ENCODE measurements around the gene IMPA2.

DNA sequence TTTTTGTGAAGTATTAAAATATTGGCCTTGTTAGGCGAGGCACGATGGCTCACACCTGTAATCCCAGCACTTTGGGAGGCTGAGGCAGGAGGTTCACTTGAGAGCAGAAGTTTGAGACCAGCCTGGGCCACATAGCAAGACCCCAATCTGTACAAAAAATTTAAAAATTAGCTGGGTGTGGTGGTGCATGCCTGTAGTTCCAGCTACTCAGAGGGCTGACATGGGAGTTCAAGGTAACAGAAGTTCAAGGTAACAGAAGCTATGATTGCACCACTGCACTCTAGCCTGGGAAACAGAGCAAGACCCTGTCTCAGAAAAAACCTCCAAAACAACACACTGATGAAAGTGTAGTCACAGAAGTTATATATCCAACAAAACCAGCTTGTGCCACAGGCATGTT, 39.8 kb downstream of the IMPA2 start:
- TF ChIP-seq, protein P1, sequence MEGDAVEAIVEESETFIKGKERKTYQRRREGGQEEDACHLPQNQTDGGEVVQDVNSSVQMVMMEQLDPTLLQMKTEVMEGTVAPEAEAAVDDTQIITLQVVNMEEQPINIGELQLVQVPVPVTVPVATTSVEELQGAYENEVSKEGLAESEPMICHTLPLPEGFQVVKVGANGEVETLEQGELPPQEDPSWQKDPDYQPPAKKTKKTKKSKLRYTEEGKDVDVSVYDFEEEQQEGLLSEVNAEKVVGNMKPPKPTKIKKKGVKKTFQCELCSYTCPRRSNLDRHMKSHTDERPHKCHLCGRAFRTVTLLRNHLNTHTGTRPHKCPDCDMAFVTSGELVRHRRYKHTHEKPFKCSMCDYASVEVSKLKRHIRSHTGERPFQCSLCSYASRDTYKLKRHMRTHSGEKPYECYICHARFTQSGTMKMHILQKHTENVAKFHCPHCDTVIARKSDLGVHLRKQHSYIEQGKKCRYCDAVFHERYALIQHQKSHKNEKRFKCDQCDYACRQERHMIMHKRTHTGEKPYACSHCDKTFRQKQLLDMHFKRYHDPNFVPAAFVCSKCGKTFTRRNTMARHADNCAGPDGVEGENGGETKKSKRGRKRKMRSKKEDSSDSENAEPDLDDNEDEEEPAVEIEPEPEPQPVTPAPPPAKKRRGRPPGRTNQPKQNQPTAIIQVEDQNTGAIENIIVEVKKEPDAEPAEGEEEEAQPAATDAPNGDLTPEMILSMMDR (conservative IDR thresholded peaks at IDR 0.05 in 1 of 2, IDR thresholded peaks at IDR 0.05 in 1 of 2; ENCODE audit: low read depth in 1 of 2, low read length in 2 of 2) = no peak
- TF ChIP-seq EZH2 (IDR thresholded peaks at IDR 0.05; ENCODE audit: low read length, missing control alignments) = no peak

Data from fibroblast of lung (primary cell).